ENCODE data around the gene ZNF584. TPM values are rescaled to one million over a fixed set of nuclear protein-coding genes. Genes with fewer than 3 reads are reported as not detected.
"Not testable (repeated sequence)": the region's sequence is repeated elsewhere in the genome, so short reads cannot be mapped to it uniquely, and the experiment has no call there.

ZNF584 gene
- total RNA-seq, result 13.9 TPM

DNA sequence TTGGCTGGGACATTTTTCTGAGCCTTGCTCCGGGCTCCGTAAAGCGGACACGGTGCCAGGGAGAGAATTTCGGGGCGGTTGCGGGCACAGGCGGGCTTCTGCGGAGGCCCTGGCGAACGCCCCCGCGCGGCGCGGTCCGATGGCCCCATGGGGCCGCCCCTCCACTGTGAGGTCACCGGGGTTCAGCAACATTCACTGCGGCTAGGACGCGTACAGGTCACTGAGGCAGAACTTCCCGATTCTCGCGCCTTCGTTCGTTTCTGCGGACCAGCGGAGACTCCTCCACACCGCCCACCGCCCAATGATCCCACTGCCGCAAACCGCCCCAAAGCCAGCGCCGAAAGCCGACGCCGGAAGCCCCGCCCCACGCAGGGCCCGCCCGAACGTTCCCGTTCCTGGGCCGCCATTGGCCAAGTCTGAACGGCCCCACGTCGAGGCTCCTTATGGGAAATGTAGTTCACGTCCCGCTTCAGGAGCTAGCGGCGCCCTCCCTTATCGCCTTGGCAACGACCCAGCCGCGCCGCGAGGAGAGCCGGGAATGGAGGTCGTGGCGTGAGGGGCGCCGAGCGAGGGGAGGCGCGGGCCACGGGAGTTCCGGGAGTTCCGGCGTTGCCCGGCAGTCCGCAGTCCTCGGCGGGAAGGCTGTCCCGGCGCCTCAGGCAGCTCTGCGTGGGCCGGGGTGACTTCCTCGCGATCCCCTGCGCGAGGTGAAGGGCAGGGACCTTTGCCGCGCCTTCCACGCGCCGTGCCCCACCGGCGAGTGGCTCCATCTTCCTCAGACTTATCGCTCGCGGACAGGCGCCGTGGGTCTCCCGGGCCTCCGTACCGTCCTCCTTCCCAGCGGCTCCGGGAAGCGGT, at the start of gene ZNF584:
Gene ZNF584, plus strand, starts transcription at position 498 of the 858 bp plus-strand sequence. CDS start 499 bp downstream, outside the sequence.
- DNase-seq (ENCODE audit: low spot score), result peak; percentile 95

DNA sequence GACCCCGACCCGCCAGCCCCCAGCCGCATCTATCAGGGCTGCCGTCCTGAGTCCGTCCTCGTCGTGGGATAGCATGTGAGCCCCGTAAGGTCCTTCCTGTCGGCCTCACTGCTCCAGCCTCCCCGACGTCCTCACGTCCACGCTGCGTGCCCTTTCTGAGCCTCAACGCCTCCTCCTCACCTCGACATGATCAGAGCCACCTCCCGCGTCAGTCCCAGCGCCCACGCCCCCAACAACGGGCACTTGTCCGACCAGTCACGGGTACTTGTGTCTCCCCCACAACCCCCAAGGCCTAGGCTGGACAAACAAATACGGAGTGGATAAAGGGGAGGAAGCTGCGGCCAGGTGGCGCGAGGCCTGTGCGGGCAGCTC, 46.6 kb upstream of the ZNF584 start:
- DNase-seq (ENCODE audit: low spot score), result no peak

DNA sequence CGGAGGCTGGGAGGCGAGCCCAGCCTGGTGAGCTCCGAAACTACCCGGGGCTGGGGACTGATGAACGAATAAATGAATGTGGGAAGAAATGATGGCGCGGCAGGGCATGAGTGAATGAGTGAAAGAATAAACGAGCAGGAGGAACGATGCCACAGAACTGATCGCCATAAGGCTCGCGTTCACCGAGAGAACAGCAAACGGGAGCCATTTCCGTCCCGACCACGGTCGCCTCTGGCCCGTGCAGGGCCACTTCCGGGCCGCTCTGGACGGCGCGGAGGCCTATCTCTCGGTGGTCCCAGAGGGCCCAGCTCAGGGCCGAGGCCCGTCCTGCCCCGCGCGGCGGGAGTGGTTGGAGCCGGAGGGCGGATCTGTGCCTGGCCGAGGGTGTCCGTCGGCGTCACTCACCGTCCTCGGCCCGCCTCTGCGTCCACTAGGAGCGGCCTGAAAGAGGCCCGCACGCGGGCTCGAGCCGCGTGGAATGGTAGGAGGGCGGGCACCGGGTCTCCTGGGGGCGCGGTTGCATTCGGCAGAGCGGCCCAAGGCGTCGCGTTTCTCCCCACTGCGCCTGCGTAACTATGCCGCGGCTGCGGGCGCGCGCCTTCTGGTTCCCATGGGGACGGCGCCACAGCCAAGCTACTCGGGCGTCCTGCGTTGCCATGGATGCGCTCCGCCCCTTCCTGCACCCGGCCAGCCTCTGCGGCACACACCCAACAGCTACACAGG, 46.0 kb upstream of the ZNF584 start, which contains the start of gene ZNF497:
Gene ZNF497, minus strand, starts transcription at position 480 of the 723 bp plus-strand sequence. CDS start 5,116 bp downstream, outside the sequence.
- peak; percentile 98 for DNase-seq (ENCODE audit: low spot score)

DNA sequence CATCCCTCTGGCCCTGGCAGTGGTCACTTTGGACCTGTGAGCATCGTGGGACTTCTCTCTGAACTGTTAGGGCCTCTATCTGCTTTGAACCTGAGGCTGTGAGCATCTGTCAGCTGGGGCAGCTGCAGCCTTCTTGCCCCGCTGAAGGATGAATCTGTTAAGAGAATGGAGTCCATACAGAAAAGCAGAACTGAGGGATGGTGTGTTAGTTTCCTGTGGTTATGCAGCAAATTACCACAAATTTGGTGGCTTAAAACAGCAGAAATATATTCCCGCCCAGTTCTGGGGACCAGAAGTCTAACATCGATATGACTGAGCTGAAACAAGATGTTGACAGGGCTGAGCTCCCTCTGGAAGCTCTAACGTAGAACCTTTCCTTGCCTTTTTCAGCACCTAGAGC, 44.3 kb upstream of the ZNF584 start:
- DNase-seq (ENCODE audit: low spot score), result no peak

DNA sequence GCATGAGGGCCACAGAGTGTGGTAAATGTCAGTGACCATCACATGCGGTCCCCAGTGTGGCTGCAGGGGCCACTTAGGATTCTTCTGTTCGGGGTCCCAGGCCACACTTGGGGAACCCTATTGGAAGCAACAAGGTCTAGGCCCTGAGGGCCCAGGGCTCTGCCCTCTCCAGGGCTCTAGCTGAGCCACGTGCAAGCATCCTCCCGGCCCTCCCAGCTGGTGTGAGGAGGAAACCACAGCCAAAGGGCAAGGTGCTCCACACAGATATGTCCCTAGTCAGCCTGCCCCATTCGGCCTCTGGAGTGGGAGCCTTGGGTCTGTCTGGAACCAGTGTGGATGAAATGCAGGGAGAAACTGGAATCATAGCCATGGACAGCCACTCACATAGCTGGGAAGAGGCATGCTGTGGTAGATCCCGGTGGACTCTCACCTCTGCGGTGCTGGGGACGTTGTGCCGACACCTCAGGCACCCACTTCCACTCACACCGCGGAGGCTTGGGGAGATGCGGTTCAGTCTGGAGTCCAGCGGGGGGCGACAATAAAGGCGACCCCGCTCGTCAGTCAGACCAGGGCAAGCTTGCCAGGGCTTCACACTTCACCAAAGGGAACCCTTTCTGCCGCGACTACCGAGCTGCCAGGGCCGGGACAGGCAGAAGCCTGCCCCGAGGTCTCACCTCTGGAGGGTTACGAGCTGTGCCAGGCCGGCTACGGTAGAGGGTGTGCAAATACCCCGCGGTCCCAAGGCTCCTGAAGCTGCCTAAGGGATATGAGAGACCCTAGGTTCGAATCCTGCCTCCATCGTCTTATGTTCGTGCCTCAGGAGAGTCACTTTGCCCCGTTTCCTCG, 41.6 kb upstream of the ZNF584 start:
- no peak for DNase-seq (ENCODE audit: low spot score)

DNA sequence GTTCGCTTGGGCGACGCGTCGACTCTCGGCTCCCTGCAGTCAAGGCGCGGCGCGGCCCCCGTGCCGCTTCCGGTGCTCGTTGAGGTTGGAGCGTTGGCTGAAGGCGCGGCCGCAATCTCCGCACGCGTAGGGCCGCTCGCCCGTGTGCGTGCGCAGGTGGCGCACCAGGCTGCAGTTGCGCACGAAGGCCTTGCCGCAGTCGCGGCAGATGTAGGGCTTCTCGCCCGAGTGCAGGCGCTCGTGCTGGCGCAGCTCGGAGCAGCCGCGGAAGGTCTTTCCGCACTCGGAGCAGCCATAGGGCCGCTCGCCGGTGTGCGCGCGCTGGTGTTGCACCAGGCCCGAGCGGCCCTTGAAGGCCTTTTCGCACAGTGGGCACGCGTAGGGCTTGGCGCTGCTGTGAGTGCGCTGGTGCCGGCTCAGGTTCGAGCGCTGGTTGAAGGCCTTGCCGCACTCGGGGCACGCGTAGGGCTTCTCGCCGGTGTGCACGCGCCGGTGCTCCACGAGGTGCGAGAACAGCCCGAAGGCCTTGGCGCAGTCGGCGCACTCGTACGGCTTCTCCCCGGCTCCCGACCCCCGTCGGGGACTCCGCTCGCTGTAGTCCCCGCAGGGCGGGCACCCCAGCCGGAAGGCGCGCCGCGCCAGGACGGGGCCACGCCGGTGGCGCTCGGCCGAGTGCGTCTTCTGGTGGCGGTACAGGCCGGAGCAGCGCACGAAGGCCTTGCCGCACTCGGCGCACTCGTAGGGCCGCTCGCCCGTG, 40.6 kb upstream of the ZNF584 start:
- no peak for DNase-seq (ENCODE audit: low spot score)

DNA sequence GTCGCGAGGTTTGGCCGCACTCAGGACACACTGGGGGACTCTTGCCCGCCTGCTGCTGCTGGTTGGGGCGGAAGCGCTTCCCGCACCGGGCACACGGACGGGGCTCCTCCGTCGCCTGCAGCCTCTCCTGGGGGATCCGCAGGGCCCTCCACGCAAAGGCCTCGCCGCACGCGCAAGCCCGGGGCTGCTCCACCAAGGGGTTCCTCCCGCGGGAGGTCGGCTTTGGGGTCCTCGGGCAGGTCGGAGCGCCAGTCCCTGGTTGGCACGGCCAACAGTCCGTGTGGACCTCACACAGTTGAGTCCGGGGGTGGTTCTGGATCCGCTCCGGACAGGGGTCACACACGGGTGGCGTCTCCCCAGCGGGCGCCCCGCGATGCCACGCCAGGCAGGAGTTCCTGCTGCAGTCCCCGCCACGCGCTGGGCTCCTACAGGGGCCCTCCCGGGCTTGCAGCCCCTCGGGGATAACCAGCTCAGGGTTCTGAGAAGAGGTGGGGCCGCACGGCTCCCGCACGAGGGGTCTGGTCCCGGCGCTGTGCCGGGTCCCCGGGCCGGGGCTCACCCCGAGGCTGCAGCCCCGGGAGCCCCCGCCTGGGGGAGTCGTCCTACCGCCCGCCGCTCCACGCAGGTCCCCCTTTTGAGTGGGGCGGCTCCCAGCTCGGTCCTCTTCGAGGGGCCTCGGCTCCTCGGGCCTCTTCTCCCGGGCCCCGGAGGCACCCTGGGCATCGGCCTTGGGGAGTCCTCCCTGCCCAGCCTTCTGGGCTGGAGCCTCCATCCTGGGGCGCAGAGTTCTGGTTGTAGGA, 39.7 kb upstream of the ZNF584 start:
- no peak for DNase-seq (ENCODE audit: low spot score)

DNA sequence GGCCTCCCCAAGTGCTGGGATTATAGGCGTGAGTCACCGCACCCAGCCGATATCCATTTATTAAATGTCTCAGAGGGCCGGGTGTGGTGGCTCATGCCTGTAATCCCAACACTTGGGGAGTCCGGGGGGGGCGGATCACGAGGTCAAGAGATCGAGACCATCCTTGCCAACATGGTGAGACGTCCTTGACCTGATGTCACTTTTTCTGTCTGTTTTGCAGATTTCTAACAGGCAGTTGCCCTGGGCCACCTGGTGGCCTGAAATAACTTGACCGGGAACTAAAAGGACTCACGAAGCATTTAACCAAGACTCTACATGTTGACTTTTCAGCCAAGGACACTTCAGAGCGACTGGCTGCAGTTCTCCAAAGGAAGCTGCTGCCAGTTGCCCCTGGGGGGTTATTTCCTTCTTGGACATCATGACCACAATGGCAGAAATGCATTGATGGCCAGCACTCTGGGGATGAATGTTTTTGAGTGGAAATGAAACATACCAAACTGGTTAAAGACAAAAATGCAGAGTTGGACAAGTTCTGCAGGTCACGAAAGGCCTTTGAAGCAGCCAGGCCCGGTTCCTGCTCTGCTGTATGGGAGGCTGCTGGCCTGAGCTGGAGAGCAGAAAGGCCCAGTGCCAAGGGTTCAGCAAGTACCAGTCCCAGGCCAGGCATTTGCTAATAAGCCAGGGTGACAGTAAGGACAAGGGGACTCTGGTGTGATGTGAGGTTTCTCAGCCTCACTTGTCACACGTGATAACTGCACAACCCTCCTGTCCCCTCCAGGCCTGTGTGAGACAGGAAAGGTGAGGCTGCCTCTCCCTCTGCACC, 35.9 kb upstream of the ZNF584 start:
- no peak for DNase-seq (ENCODE audit: low spot score)

DNA sequence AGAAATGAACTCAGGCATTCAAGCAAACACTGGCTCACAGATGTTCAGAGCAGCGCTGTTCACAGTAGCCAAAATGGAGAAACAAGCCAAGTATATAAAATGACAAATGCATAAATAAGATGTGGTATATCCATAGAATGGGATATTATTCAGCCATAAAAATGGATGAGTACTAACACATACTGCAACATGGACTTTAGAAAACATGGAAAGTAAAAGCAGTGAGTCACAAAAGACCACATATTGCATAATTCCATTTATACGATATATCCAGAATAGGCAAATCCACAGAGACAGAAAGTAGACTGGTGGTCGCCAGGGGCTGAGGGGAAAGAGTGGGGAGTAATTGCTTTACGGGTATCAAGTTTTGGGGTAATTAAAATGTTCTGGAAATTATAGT, 34.2 kb upstream of the ZNF584 start:
- no peak for DNase-seq (ENCODE audit: low spot score)

DNA sequence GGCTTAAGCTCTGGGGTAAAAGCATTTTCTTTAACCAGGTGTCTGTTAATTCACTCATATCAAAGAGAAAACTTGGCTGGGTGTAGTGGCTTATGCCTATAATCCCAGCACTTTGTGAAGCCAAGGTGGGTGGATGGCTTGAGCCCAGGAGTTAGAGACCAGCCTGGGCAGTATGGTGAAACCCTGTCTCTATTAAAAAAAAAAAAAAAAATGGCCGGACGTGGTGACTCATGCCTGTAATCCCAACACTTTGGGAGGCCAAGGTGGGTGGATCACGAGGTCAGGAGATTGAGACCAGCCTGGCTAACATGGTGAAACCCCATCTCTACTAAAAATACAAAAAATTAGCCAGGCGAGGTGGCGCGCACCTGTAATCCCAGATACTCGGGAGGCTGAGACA, 31.7 kb upstream of the ZNF584 start:
- not testable (repeated sequence) for DNase-seq (ENCODE audit: low spot score)

DNA sequence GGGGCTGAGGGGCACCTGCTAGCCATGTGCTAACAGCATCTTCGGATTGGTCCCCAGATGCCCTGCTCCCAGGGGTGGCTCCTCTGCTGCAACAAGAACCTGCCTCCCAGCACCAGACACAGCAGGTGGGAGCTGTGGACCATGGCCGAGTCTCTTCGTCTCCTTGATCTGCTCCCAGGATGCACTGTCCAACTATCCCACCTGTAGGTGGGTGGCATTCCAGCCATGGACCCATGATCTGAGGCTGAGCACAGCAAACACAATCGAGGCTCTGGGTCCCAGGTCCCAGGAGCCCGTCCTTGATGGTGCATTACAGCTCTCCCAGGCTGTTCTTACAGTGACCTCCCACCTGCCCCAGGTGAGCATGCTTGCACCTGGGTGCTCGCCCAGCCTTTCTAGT, 29.2 kb upstream of the ZNF584 start:
- DNase-seq (ENCODE audit: low spot score), result no peak

DNA sequence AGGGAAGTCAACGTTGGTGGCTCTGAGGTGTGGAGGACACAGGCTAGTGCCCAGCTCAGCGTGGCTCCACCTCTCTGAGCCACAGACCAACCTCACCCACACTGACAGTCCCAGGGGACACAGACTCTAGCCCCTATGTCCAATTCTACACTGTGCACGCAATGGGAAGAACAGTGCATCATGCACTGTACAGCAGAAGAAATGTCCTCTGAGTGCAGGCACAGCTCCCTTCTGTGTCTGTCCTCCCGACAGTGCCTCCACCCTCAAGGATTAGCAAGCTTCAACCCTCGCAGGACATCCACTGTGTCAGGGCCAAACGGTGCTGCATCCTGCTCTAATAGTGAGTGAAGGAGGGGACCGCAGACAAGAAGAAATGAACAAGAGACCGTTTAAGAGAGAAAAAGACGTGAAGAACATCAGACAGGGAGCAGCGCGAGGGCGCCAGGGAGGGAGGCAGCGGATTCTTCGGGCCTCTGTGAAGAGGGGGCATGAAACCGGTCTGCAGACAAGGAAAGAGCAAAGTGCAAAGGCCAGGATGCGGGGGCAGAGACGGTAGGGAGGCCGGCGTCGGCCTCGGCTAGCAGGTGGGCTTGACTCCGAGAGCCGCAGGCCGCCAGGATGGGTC, 28.3 kb upstream of the ZNF584 start:
- DNase-seq (ENCODE audit: low spot score), result no peak

DNA sequence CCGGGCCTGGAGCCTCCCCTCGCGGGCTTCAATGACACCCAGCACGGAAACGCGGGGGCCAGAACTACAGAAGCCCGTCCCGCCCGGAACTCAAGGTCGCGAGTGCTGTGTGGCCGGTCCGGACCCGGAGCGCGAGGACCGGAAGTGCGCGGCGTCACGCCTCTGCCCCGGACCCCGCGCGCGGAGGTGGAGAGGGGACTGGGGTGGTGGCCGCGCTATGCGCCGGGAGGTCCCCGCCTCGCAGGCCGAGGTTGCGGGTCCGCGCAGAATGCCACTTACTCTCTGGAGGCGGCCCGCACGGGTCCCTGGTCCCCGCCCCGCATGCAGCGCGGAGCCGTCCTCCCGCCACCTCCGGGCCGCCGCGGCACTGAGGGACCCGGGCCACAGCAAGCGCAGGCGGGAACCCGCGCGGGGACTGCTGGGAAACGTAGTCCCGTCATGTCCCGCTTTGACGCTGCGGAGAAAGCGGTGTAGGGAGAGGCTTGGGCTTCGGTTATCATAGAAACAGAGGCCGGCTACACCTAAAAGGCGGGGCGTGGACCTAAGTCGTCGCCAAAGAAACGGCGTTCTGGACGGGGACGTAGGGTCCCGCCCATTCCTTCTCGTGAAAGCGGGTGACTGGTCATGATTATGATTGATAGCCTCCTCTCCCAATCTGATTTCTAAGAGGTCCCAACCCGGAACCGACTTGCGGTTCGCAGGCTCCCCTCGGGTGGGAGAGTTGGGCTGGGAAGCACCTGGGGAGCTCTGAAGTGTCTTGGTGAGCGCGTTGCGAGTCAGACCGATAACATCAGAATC, 27.6 kb upstream of the ZNF584 start, which contains the start of gene ZNF837:
Gene ZNF837, minus strand, starts transcription at position 369 of the 798 bp plus-strand sequence. CDS start 11,698 bp downstream, outside the sequence.
- peak; percentile 100 for DNase-seq (ENCODE audit: low spot score)

DNA sequence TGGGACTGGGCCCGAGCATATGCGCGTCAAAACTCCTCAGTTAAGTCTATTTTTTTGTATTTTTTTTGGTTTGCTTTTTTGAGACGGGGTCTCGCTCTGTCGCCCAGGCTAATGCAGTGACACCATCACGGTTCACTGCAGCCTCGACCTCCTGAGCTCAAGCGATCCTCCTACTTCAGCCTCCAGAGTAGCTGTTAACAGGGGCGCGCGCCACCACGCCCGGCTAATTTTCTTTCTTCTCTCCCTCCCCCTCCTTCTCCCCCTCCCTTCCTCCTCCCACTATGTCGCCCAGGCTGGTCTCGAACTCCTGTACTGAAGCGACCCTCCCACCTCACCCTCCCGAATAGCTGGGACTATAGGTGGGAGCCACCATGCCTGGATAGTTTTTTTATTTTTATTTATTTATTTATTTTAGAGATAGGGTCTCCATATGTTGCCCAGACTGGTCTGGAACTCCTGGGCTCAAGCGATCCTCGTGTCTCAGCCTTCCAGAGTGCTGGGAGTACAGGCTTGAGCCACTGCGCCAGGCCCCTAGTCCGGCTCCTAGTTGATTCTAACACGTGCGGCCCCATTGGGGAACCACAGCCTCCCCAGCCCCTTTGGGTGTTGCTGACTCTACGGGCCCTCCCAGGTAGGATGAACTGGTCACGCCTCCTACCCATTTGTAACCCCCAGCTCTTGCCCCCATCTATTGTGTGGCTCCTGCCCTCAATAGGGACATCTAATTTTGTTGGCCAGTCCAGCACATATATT, 26.8 kb upstream of the ZNF584 start:
- DNase-seq (ENCODE audit: low spot score), result no peak

DNA sequence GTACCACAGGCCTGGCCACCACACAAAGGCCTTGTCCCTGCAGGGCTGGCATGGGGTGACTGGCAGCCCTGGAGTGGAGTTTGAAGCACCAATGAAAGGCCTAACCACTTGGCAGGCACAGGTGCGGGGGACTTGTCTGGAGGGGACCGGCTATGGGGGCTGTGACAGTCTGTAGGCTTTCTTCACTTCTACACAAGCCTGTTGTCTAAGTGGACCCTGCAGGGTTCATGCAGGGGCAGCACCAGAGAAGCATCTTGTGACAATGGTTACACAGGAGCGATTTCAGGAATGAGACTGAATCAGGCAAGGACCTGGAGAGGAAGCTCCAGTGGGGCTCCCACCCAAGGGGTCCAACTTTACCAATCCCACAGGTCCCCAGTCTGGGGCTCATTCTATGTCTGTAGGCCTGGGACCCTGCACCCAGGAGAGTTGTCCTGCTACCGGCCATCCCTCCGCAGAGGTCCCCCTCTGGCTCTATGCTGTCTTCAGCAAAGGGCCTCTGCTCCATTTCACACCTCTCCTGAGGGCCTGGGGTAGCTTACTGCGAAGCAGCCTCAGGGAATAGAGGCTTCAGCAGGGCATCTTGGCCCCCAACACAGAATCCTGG, 25.3 kb upstream of the ZNF584 start:
- DNase-seq (ENCODE audit: low spot score), result no peak

DNA sequence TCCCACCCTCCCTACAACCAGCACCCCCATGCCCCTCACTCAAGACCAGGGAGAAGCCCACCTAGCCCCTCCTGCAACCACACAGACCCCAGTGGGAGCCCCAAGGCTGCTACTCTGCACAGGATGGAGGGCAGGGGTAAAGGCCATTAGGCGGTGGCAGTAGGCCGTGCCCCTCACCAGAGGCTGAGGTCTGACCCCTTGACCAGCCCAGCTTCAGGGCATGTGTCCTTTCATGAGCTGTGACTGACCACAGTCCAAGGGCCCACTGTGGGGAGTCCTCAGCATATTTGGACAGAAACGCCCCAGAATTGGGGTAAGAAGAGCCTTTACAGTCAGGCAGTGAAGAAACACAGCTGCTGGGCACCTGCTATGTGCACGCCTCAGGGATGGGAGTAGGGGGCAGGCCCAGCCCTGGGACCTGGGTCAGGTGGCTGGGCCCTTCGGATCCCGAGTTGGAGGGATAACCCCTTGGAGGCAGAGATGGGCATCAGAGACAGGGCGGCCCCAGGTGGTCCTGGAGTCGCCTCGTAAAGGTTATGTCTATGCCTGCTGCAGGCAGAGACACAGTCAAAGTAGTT, 23.0 kb upstream of the ZNF584 start:
- no peak for DNase-seq (ENCODE audit: low spot score)
